ENCODE data around the gene HBA2. TPM values are rescaled to one million over a fixed set of nuclear protein-coding genes. Genes with fewer than 3 reads are reported as not detected.
"Not testable (repeated sequence)": the region's sequence is repeated elsewhere in the genome, so short reads cannot be mapped to it uniquely, and the experiment has no call there.

HBA2 gene
- total and polyA plus RNA-seq, 2 donors from 2014 or later = 11.1 to 33.9 TPM

- Histone ChIP-seq H3K36me3 (ENCODE audit: control insufficient read depth in 2 of 3, insufficient read depth in 3 of 3, low read length in 3 of 3) (no peaks in the 10 kb centered on the region), H3K27ac (ENCODE audit: low read depth in 2 of 2, low read length in 2 of 2) (no peak overlapping the region), H3K9ac (ENCODE audit: low read length in 3 of 3) (no peak overlapping the region), H3K27me3 (ENCODE audit: control insufficient read depth, insufficient read depth, low read length) (peaks cover 15% of the 10 kb centered on the region), H3K4me3 (ENCODE audit: low read length in 3 of 3) (peak overlapping the region in 2 of 3 donors; percentile 11 to 21), H3K4me1 (ENCODE audit: control insufficient read depth in 2 of 3, insufficient read depth in 2 of 3, low read depth in 1 of 3, low read length in 3 of 3) (peaks cover 0 to 4% (median 2%) of the 10 kb centered on the region in 3 donors), H3K9me3 (ENCODE audit: control insufficient read depth in 2 of 3, insufficient read depth in 1 of 3, low read length in 3 of 3) (no peaks in the 10 kb centered on the region)
- DNase-seq = peak in 4 of 5 donors; percentile 43 to 74 (median 64)
- FAIRE-seq = no peak
- no peak for TF ChIP-seq CTCF (IDR thresholded peaks at IDR 0.05; ENCODE audit: borderline replicate concordance, extremely low read depth, insufficient read depth)
- intact Hi-C loops (cut with DNase I) = no loop called here
Observed at GRCh38 chr16:154217-155030, 18.3 kb upstream of the HBA2 start.

GRCh38 chr16:155031-155398 lies 17.7 kb upstream of the HBA2 start:
- Histone ChIP-seq H3K4me3 (ENCODE audit: low read length in 3 of 3) (peak overlapping the region in 2 of 3 donors; percentile 11 to 21), H3K4me1 (ENCODE audit: control insufficient read depth in 2 of 3, insufficient read depth in 2 of 3, low read depth in 1 of 3, low read length in 3 of 3) (peaks cover 0 to 4% (median 2%) of the 10 kb centered on the region in 3 donors), H3K9me3 (ENCODE audit: control insufficient read depth in 2 of 3, insufficient read depth in 1 of 3, low read length in 3 of 3) (no peaks in the 10 kb centered on the region), H3K27me3 (ENCODE audit: control insufficient read depth, insufficient read depth, low read length) (peaks cover 15% of the 10 kb centered on the region), H3K36me3 (ENCODE audit: control insufficient read depth in 2 of 3, insufficient read depth in 3 of 3, low read length in 3 of 3) (no peaks in the 10 kb centered on the region), H3K9ac (ENCODE audit: low read length in 3 of 3) (no peak overlapping the region), H3K27ac (ENCODE audit: low read depth in 2 of 2, low read length in 2 of 2) (no peak overlapping the region)
- DNase-seq (no peak), FAIRE-seq (no peak)
- intact Hi-C loops (cut with DNase I) = no loop called here
- no peak for TF ChIP-seq CTCF (IDR thresholded peaks at IDR 0.05; ENCODE audit: borderline replicate concordance, extremely low read depth, insufficient read depth)

- no peak overlapping the region for H3K4me3 ChIP-seq (ENCODE audit: low read length in 3 of 3)
- no peak overlapping the region for H3K27ac ChIP-seq (ENCODE audit: low read depth in 2 of 2, low read length in 2 of 2)
- H3K36me3 ChIP-seq (ENCODE audit: control insufficient read depth in 2 of 3, insufficient read depth in 3 of 3, low read length in 3 of 3) = no peaks in the 10 kb centered on the region
- no peak for FAIRE-seq
- no peak for TF ChIP-seq CTCF (IDR thresholded peaks at IDR 0.05; ENCODE audit: borderline replicate concordance, extremely low read depth, insufficient read depth)
- H3K27me3 ChIP-seq (ENCODE audit: control insufficient read depth, insufficient read depth, low read length) = peaks cover 15% of the 10 kb centered on the region
- peak in 1 of 5 donors; percentile 26 for DNase-seq
- intact Hi-C loops (cut with DNase I) = no loop called here
- H3K4me1 ChIP-seq (ENCODE audit: control insufficient read depth in 2 of 3, insufficient read depth in 2 of 3, low read depth in 1 of 3, low read length in 3 of 3) = peaks cover 0 to 4% (median 2%) of the 10 kb centered on the region in 3 donors
- H3K9ac ChIP-seq (ENCODE audit: low read length in 3 of 3) = no peak overlapping the region
- H3K9me3 ChIP-seq (ENCODE audit: control insufficient read depth in 2 of 3, insufficient read depth in 1 of 3, low read length in 3 of 3) = no peaks in the 10 kb centered on the region
Observed at GRCh38 chr16:159136-159849, 13.4 kb upstream of the HBA2 start.

GRCh38 chr16:160242-160641 lies 12.4 kb upstream of the HBA2 start:
- intact Hi-C loops (cut with DNase I); H3K4me1 ChIP-seq (ENCODE audit: control insufficient read depth in 2 of 3, insufficient read depth in 2 of 3, low read depth in 1 of 3, low read length in 3 of 3); H3K27ac ChIP-seq (ENCODE audit: low read depth in 2 of 2, low read length in 2 of 2); H3K9me3 ChIP-seq (ENCODE audit: control insufficient read depth in 2 of 3, insufficient read depth in 1 of 3, low read length in 3 of 3); FAIRE-seq; H3K36me3 ChIP-seq (ENCODE audit: control insufficient read depth in 2 of 3, insufficient read depth in 3 of 3, low read length in 3 of 3); H3K9ac ChIP-seq (ENCODE audit: low read length in 3 of 3); H3K4me3 ChIP-seq (ENCODE audit: low read length in 3 of 3): not testable (repeated sequence)
- peaks cover 11% of the 10 kb centered on the region for H3K27me3 ChIP-seq (ENCODE audit: control insufficient read depth, insufficient read depth, low read length)
- peak in 1 of 5 donors; percentile 27 for DNase-seq

Measured in kidney (tissue), 14 donors.